ENCODE results near the gene OR5AN1.
"Not testable (repeated sequence)": the region's sequence is repeated elsewhere in the genome, so short reads cannot be mapped to it uniquely, and the experiment has no call there.

OR5AN1 gene

GRCh38 chr11:59358595-59358994 lies at the start of gene OR5AN1:
OR5AN1 (plus strand) TSS chr11:59358895; CDS start chr11:59364459, 5,564 bp downstream.
- DNase-seq: no peak

- DNase-seq: no peak
These were observed 23.7 kb upstream of the OR5AN1 start for GRCh38 chr11:59335001-59335400.

- DNase-seq: no peak
These were observed 22.5 kb upstream of the OR5AN1 start for GRCh38 chr11:59336176-59336575.

GRCh38 chr11:59336931-59337330 lies 21.8 kb upstream of the OR5AN1 start:
- no peak for DNase-seq

- not testable (repeated sequence) for DNase-seq
These were observed 9.0 kb upstream of the OR5AN1 start for GRCh38 chr11:59349657-59350056.

- DNase-seq: no peak
These were observed 3.5 kb upstream of the OR5AN1 start for GRCh38 chr11:59355226-59355625.

GRCh38 chr11:59356561-59356960 lies 2.1 kb upstream of the OR5AN1 start:
- no peak for DNase-seq

- no peak for DNase-seq
These were observed 675 bp upstream of the OR5AN1 start for GRCh38 chr11:59358020-59358419.

GRCh38 chr11:59365232-59366018 lies 6.7 kb downstream of the OR5AN1 start:
- DNase-seq: no peak

GRCh38 chr11:59368238-59369022 lies 9.7 kb downstream of the OR5AN1 start:
- DNase-seq: no peak

GRCh38 chr11:59372324-59372723 lies 13.6 kb downstream of the OR5AN1 start:
- not testable (repeated sequence) for DNase-seq

GRCh38 chr11:59380263-59381059 lies 21.8 kb downstream of the OR5AN1 start:
- no peak for DNase-seq

- DNase-seq: no peak
These were observed 35.5 kb downstream of the OR5AN1 start for GRCh38 chr11:59394186-59394585.

- no peak for DNase-seq
These were observed 42.0 kb downstream of the OR5AN1 start for GRCh38 chr11:59400461-59401261.

- no peak for DNase-seq
These were observed 42.5 kb downstream of the OR5AN1 start for GRCh38 chr11:59401262-59401552.

GRCh38 chr11:59403546-59403945 lies 44.9 kb downstream of the OR5AN1 start:
- no peak for DNase-seq

- no peak for DNase-seq
These were observed 55.0 kb downstream of the OR5AN1 start for GRCh38 chr11:59413646-59414045.

GRCh38 chr11:59415111-59415510 lies 56.4 kb downstream of the OR5AN1 start:
- no peak for DNase-seq

- DNase-seq: no peak
These were observed 57.9 kb downstream of the OR5AN1 start for GRCh38 chr11:59416613-59417012.

- DNase-seq: no peak
These were observed 58.3 kb downstream of the OR5AN1 start for GRCh38 chr11:59417023-59417422.

- DNase-seq: peak; percentile 15
These were observed 59.5 kb downstream of the OR5AN1 start for GRCh38 chr11:59418156-59418555.
